Measurements from ENCODE around the gene GCG. TPM values are rescaled to one million over a fixed set of nuclear protein-coding genes. Genes with fewer than 3 reads are reported as not detected.

The GCG gene
- total and polyA plus RNA-seq, 2 of the 8 experiments (the other 6 are each of a cell fraction or from before 2014, with no cell fraction given), result not detected

DNA sequence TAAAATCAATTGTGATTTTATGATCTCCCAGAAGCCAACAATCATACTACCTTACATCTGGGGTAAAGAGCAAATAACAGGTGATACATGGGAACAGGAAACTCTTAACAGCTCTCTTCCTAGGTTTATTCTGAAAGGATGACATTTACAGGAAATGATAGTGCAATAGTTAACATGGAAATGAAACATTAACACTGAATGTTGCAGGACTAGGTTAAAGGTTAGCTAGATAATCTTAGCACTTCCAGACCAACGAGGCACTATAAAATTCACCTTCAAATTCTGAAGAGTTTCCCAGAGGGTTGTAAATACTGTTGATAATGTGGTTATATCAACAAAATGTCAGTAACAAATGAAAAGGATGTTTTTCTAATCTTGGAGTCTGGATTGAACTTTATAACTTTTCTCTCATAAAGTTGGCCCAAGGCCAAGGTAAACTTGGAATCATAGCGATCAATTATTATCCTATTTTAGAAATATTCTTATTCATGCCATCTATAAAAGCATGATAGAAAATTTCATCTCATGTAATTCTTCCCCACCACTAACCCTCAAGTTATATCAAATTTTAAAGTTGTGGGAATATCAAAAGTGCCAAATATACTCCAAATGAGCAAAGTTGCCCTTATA is 32.9 kb upstream of the GCG start:
- no peak overlapping the region for H2BK20ac ChIP-seq (ENCODE audit: low read length)
- H3K27me3 ChIP-seq (replicated peaks in 1 of 4; ENCODE audit: control insufficient read depth in 3 of 4, extremely low read depth in 1 of 4, insufficient read depth in 3 of 4, low read length in 3 of 4), result no peaks in the 10 kb centered on the region
- no peak overlapping the region for H4K5ac ChIP-seq (ENCODE audit: insufficient read length, low read depth, low read length)
- DNase-seq (ENCODE audit: low read depth in 1 of 2, low spot score in 2 of 2), result no peak
- no peak overlapping the region for H3K14ac ChIP-seq (ENCODE audit: insufficient read length)
- no peak overlapping the region for H3K4ac ChIP-seq (replicated peaks; ENCODE audit: insufficient read length, low read depth, low read length)
- H3K23ac ChIP-seq (ENCODE audit: insufficient read length), result no peak overlapping the region
- no peaks in the 10 kb centered on the region for H3K9me3 ChIP-seq (ENCODE audit: insufficient read depth in 2 of 2, low read depth in 1 of 2, low read length in 1 of 2)
- no peak overlapping the region for H4K91ac ChIP-seq (replicated peaks; ENCODE audit: insufficient read length, low read length)
- no peak for FAIRE-seq
- H3K4me3 ChIP-seq (ENCODE audit: extremely low read depth in 1 of 4, insufficient read depth in 2 of 4, low read depth in 3 of 4, low read length in 4 of 4), result no peak overlapping the region
- no peaks in the 10 kb centered on the region for H3K36me3 ChIP-seq (ENCODE audit: control insufficient read depth in 2 of 4, insufficient read depth in 4 of 4, low read length in 3 of 4)
- ChIA-PET CTCF (ENCODE audit: partially characterized antibody) (interaction anchor here (0.6 to 1.9 kb wide), 4 partner anchors 30 to 113 kb away, joined by 3 to 6 read pairs (median 4); no protein-coding TSS in a partner anchor), POLR2A (ENCODE audit: partially characterized antibody) (no interaction called here)
- no peaks in the 10 kb centered on the region for H3K23me2 ChIP-seq (ENCODE audit: low read depth, low read length)
- no peak overlapping the region for H2AK5ac ChIP-seq (ENCODE audit: low read depth, low read length)
- 100% methylated on average over 2 of the region's 2 CpGs; no CpG with 5 or more reads in 1 of the 2 experiments for WGBS, 2 experiments (ENCODE audit: extremely low coverage in 1 of 2, insufficient coverage in 1 of 2, insufficient read length in 1 of 2, insufficient replicate concordance in 2 of 2, low coverage in 1 of 2, low lambda C conversion rate in 2 of 2, missing lambda C conversion rate in 1 of 2)
- no peak overlapping the region for H3K56ac ChIP-seq (replicated peaks; ENCODE audit: insufficient read length, low read depth, low read length)
- no peak overlapping the region for H2BK15ac ChIP-seq (ENCODE audit: low read length)
- no peaks in the 10 kb centered on the region for H3K79me1 ChIP-seq (ENCODE audit: low read depth, low read length)
- no peak overlapping the region for H2BK12ac ChIP-seq (ENCODE audit: low read depth, low read length)
- no peak overlapping the region for H3K9ac ChIP-seq (replicated peaks in 1 of 4; ENCODE audit: extremely low read depth in 1 of 4, low read depth in 3 of 4, low read length in 3 of 4)
- no peak overlapping the region for H3K18ac ChIP-seq (ENCODE audit: extremely low read depth, low read length)
- H3K79me2 ChIP-seq (ENCODE audit: control insufficient read depth in 1 of 2, insufficient read depth in 2 of 2, low read length in 2 of 2), result no peaks in the 10 kb centered on the region
- no peak overlapping the region for H3K27ac ChIP-seq (ENCODE audit: low read depth, low read length)
- no peak overlapping the region for H2BK120ac ChIP-seq (replicated peaks; ENCODE audit: low read depth, low read length)
- no peak overlapping the region for H3K4me2 ChIP-seq (ENCODE audit: insufficient read depth in 1 of 2, low read depth in 2 of 2, low read length in 2 of 2)
- H4K8ac ChIP-seq (ENCODE audit: extremely low read depth, insufficient read depth, low read length), result no peak overlapping the region
- no peak overlapping the region for H2BK5ac ChIP-seq (ENCODE audit: low read depth, low read length)
- no peaks in the 10 kb centered on the region for H4K20me1 ChIP-seq (replicated peaks in 1 of 2; ENCODE audit: control insufficient read depth in 1 of 2, insufficient read depth in 2 of 2, low read length in 2 of 2)
- H2AFZ ChIP-seq (ENCODE audit: low read length), result no peak overlapping the region
- no peaks in the 10 kb centered on the region for H3K4me1 ChIP-seq (replicated peaks in 1 of 4; ENCODE audit: control insufficient read depth in 3 of 4, insufficient read depth in 4 of 4, low read length in 3 of 4)
- TF ChIP-seq POU5F1 (IDR thresholded peaks at IDR 0.05; ENCODE audit: low read depth, low read length), result no peak
- TF ChIP-seq, protein P1, sequence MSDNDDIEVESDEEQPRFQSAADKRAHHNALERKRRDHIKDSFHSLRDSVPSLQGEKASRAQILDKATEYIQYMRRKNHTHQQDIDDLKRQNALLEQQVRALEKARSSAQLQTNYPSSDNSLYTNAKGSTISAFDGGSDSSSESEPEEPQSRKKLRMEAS (IDR thresholded peaks at IDR 0.05), result no peak
- TF ChIP-seq KDM1A (IDR thresholded peaks at IDR 0.05; ENCODE audit: borderline replicate concordance, low read length), result no peak
- no peak for TF ChIP-seq EZH2 (IDR thresholded peaks at IDR 0.05; ENCODE audit: low read depth, low read length, severe bottlenecking)
- no peak for TF ChIP-seq GABPA (IDR thresholded peaks at IDR 0.05; ENCODE audit: borderline replicate concordance, insufficient read depth, low read length)
- no peak for TF ChIP-seq POLR2AphosphoS5 (IDR thresholded peaks at IDR 0.05; ENCODE audit: low read depth, low read length)
- TF ChIP-seq RNF2 (IDR thresholded peaks at IDR 0.05; ENCODE audit: borderline replicate concordance, low read depth, low read length, missing control alignments, poor library complexity, severe bottlenecking), result no peak
- no peak for TF ChIP-seq TEAD4 (IDR thresholded peaks at IDR 0.05; ENCODE audit: low read depth, low read length)
- no peak for TF ChIP-seq CREB1 (IDR thresholded peaks at IDR 0.05)
- no peak for TF ChIP-seq SUZ12 (IDR thresholded peaks at IDR 0.05; ENCODE audit: low read length)
- TF ChIP-seq SIRT6 (IDR thresholded peaks at IDR 0.05; ENCODE audit: low read length), result no peak
- TF ChIP-seq TBP (IDR thresholded peaks at IDR 0.05; ENCODE audit: low read depth, low read length), result no peak
- no peak for TF ChIP-seq KDM5A (IDR thresholded peaks at IDR 0.05; ENCODE audit: low read length)
- no peak for TF ChIP-seq SP2 (IDR thresholded peaks at IDR 0.05; ENCODE audit: low read length)

All from H1 (cell line).